ENCODE data around the gene METTL13.

- TF ChIP-seq CTCF (optimal IDR thresholded peaks at IDR 0.05 in 1 of 3, IDR thresholded peaks at IDR 0.05 in 1 of 3, conservative IDR thresholded peaks at IDR 0.05 in 1 of 3; ENCODE audit: extremely low read depth in 1 of 3, insufficient read depth in 2 of 3, low read length in 3 of 3) (no peak), EZH2 (IDR thresholded peaks at IDR 0.05; ENCODE audit: low read length) (no peak)
Measured at GRCh38 chr1:171754971-171755370, 26.5 kb upstream of the METTL13 start.
